NCI-H2107 (cell line): Measurements from ENCODE around the gene IQSEC2.
A peak's percentile ranks its signal among the peaks of the same experiment; 100 is the strongest.

Source experiments
- DNase-seq: peaks from one replicate; lab custom pipeline; 2025; lab: John Stamatoyannopoulos, UW

IQSEC2 gene

GRCh38 chrX:53244610-53245009, 36.8 kb downstream of the IQSEC2 start:
- DNase-seq, result no peak

- DNase-seq, result no peak
Measured at GRCh38 chrX:53242310-53242709, 39.1 kb downstream of the IQSEC2 start.

GRCh38 chrX:53241558-53241957, 39.8 kb downstream of the IQSEC2 start:
- DNase-seq, result no peak

- DNase-seq, result no peak
Measured at GRCh38 chrX:53239474-53239873, 41.9 kb downstream of the IQSEC2 start.

- DNase-seq, result no peak
Measured at GRCh38 chrX:53237056-53237455, 44.3 kb downstream of the IQSEC2 start.

- no peak for DNase-seq
Measured at GRCh38 chrX:53236025-53236679, 45.2 kb downstream of the IQSEC2 start.

- no peak for DNase-seq
Measured at GRCh38 chrX:53235566-53235965, 45.8 kb downstream of the IQSEC2 start.

- DNase-seq, result no peak
Measured at GRCh38 chrX:53234484-53234883, 46.9 kb downstream of the IQSEC2 start.

- DNase-seq, result no peak
Measured at GRCh38 chrX:53233536-53233935, 47.8 kb downstream of the IQSEC2 start.

- no peak for DNase-seq
Measured at GRCh38 chrX:53230116-53230515, 51.3 kb downstream of the IQSEC2 start.

- DNase-seq, result no peak
Measured at GRCh38 chrX:53227224-53227765, 54.1 kb downstream of the IQSEC2 start.

GRCh38 chrX:53224860-53225797, 56.3 kb downstream of the IQSEC2 start, which contains the start of gene KDM5C:
Gene KDM5C, minus strand, starts transcription at chrX:53225207. Its CDS starts 318 bp downstream, at chrX:53224889.
- peak; percentile 82 for DNase-seq

- no peak for DNase-seq
Measured at GRCh38 chrX:53223955-53224859, 57.2 kb downstream of the IQSEC2 start.

GRCh38 chrX:53223068-53223693, 58.2 kb downstream of the IQSEC2 start:
- no peak for DNase-seq
